CD4-positive, alpha-beta T cell (primary cell): Measurements from ENCODE around the gene DHRS13. TPM values are rescaled to one million over a fixed set of nuclear protein-coding genes. Genes with fewer than 3 reads are reported as not detected.

Experiments used
- ATAC-seq: fragments of 200-7000 bp; cut with Tn5 transposase; one replicate; pipeline ENCODE4 v1.10.0; 2022; ENCODE audit warnings: mild to moderate bottlenecking; ENCODE audit not compliant: poor library complexity
- CTCF ChIA-PET: fragments of 350-600 bp; sonication (Branson Sonifier 250); formaldehyde crosslinking; loops from one replicate; lab custom pipeline; 2021; ENCODE audit warnings: antibody characterized with exemption, inconsistent platforms; lab: Charles Lee
- POLR2A ChIA-PET: fragments of 350-600 bp; sonication (Branson Sonifier 250); formaldehyde crosslinking; loops from one replicate; lab custom pipeline; 2021; ENCODE audit warnings: antibody characterized with exemption, inconsistent platforms; lab: Charles Lee
- DNase-seq, 14 experiments: peaks; one replicate each; pipeline ENCODE4 v3.0.0-alpha.2; 2013 to 2020; ENCODE audit warnings: mixed read lengths in 2 of 14
- H3K27ac ChIP-seq, 2 donors: one replicate each; pipeline versions ENCODE4 v1.5.1 to v1.7.0; 2013; ENCODE audit warnings: low read length in 2 of 2, low read depth in 1 of 2, mild to moderate bottlenecking in 1 of 2
- H3K27me3 ChIP-seq, 2 experiments: 1 replicate in 1 of 2; 2 replicates in 1 of 2; pipeline versions ENCODE4 v1.6.1 to v1.7.0; 2013; ENCODE audit warnings: low read length in 2 of 2, control low read depth in 1 of 2, mild to moderate bottlenecking in 1 of 2, moderate library complexity in 1 of 2; ENCODE audit not compliant: insufficient read depth in 2 of 2, control insufficient read depth in 1 of 2
- H3K36me3 ChIP-seq: one replicate; pipeline ENCODE4 v1.6.1; 2013; ENCODE audit warnings: low read length, control low read depth; ENCODE audit not compliant: insufficient read depth
- H3K4me1 ChIP-seq: one replicate; pipeline ENCODE4 v1.6.1; 2013; ENCODE audit warnings: low read length, control low read depth; ENCODE audit not compliant: insufficient read depth
- H3K4me3 ChIP-seq: one replicate; pipeline ENCODE4 v1.5.1; 2013; ENCODE audit warnings: mild to moderate bottlenecking, low read length, moderate library complexity
- H3K9me3 ChIP-seq, 2 experiments: 1 replicate in 1 of 2; 2 replicates in 1 of 2; pipeline versions ENCODE4 v1.6.1 to v1.7.0; 2013; ENCODE audit warnings: low read length in 2 of 2, mild to moderate bottlenecking in 2 of 2, control low read depth in 1 of 2, moderate library complexity in 1 of 2; ENCODE audit not compliant: control insufficient read depth in 1 of 2, insufficient read depth in 1 of 2
- H3K27ac Mint-ChIP-seq: one replicate; pipeline ENCODE4 v1.8.0; 2020; ENCODE audit warnings: mixed read lengths
- H3K27me3 Mint-ChIP-seq: one replicate; pipeline ENCODE4 v1.8.0; 2021; ENCODE audit warnings: mixed read lengths
- H3K36me3 Mint-ChIP-seq: one replicate; pipeline ENCODE4 v1.8.0; 2021; ENCODE audit warnings: low read depth, mixed read lengths
- H3K4me1 Mint-ChIP-seq: one replicate; pipeline ENCODE4 v1.8.0; 2021; ENCODE audit warnings: low read depth, mixed read lengths
- H3K4me3 Mint-ChIP-seq: one replicate; pipeline ENCODE4 v1.8.0; 2020; ENCODE audit warnings: mild to moderate bottlenecking, mixed read lengths
- H3K9me3 Mint-ChIP-seq: one replicate; pipeline ENCODE4 v1.8.0; 2020; ENCODE audit warnings: mixed read lengths
- CTCF ChIP-seq: fragments of 200-600 bp; IDR thresholded peaks from one replicate; pipeline ENCODE4 v1.8.0; 2022; ENCODE audit warnings: antibody characterized with exemption, mild to moderate bottlenecking
- intact Hi-C, 2 experiments: fragments of 100-400 bp; cut with DNase I in 1 of 2; cut with micrococcal nuclease in 1 of 2; formaldehyde crosslinking; loops; one replicate each; pipeline versions ENCODE4 v1.15.1 to v1.9.0; 2023 to 2025; cut with DNase I, micrococcal nuclease
- total RNA-seq, 174 experiments: library from RNA in 2 of 174; stranded (reverse) in 2 of 174; gene quantifications; one replicate each; pipeline ENCODE4 v1.2.3 and lab custom pipeline; 2021 to 2026

Gene DHRS13
- total RNA-seq, 2 experiments from 2014 or later = 33.5 to 34.3 TPM

DNA sequence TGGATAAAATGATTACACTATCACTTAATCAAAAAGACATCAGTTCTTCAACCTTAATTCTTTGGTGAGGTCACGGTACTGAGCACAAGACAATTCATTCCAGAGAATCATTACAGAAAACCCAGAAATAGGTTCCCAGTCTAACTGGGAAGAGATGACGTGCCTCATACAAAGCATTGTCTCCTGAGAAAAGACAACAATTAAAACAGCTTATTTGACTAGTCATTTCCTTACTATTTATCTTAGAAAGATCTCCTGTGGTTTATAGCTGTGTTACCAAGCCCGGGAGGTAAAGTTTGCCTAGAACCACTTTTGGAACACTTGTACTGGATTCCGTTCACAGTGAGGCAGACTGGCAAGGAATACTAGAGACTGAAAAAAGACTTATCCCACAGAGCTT lies 43.4 kb upstream of the DHRS13 start:
- peaks cover 54% of the 10 kb centered on the region for H3K4me1 ChIP-seq
- H3K4me3 Mint-ChIP-seq = peak overlapping the region; percentile 96
- TF ChIP-seq CTCF = no peak

DNA sequence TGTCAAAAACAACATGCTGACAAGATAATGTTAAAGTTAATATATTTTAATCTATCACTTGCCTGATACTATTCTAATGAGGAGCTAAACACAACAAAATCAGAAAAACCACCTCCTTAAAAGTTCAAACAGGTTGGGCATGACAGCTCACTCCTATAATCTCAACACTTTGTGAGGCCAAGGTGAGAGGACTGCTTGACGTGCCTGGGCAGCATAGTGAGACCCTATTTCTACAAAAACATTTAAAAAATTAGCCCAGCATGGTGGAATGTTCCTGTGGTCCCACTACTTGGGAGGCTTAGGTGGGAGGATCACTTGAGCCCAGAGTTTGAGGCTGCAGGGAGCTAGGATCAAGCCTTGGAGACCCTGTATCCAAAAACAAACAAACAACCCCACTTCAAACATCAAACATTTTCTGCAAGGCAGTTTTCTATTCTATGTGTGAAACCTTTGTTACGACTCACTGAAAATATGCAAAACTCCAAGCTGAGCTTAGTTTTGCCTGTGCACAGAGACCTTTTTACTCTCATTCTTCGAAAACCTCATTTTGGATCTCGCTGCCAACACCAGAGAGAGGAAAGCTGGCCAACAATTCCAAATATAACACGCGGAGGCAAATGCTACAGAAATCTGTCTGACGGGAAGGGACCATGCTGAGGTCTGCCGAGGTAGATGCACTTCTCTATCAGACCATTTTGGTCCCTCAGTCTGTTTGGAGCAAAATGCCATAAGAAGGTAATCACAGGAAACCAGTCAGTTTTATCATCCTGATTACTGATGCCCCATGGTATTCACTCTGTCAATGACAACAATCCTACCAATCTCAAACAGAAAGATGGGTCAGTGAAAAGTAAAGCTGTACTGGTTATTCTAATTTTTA lies 42.2 kb upstream of the DHRS13 start:
- H3K4me3 Mint-ChIP-seq = peak overlapping the region; percentile 35
- H3K4me1 ChIP-seq = peaks cover 62% of the 10 kb centered on the region
- intact Hi-C loops = loop anchor here in 1 of 2 experiments (5.0 kb wide), 1 partner anchor 103 kb away; the partner anchor contains the start of gene FAM222B
- peaks cover 77% of the 10 kb centered on the region for H3K4me1 Mint-ChIP-seq
- CTCF ChIA-PET = interaction anchor here (1.9 to 2.2 kb wide), 2 partner anchors 42 kb away, joined by 4 to 7 read pairs; partner anchors contain the start of gene DHRS13
- DNase-seq (no peak), ATAC-seq (no peak)
- H3K27ac Mint-ChIP-seq = peak overlapping the region; percentile 85
- no peaks in the 10 kb centered on the region for H3K9me3 Mint-ChIP-seq
- H3K4me3 ChIP-seq = no peak overlapping the region
- H3K27me3 ChIP-seq = no peaks in the 10 kb centered on the region
- no peaks in the 10 kb centered on the region for H3K9me3 ChIP-seq
- no peaks in the 10 kb centered on the region for H3K27me3 Mint-ChIP-seq
- peaks cover 80% of the 10 kb centered on the region for H3K36me3 Mint-ChIP-seq
- H3K27ac ChIP-seq = no peak overlapping the region
- peaks cover 22% of the 10 kb centered on the region for H3K36me3 ChIP-seq
- no peak for TF ChIP-seq CTCF
- POLR2A ChIA-PET = interaction anchor here (10.3 kb wide), 1 partner anchor 18 kb away, joined by 150 read pairs; no protein-coding TSS in a partner anchor

More for the DNA sequence above, 43.4 kb upstream of the DHRS13 start:
- H3K27ac Mint-ChIP-seq = peak overlapping the region; percentile 85
- H3K9me3 Mint-ChIP-seq = no peaks in the 10 kb centered on the region
- peaks cover 75% of the 10 kb centered on the region for H3K36me3 Mint-ChIP-seq
- intact Hi-C loops = loop anchor here in 1 of 2 experiments (5.0 kb wide), 1 partner anchor 104 kb away; the partner anchor contains the start of gene FAM222B
- H3K27me3 Mint-ChIP-seq = no peaks in the 10 kb centered on the region
- Histone ChIP-seq H3K27ac (peak overlapping the region in 1 of 2 donors; percentile 20), H3K36me3 (peaks cover 22% of the 10 kb centered on the region), H3K9me3 (no peaks in the 10 kb centered on the region), H3K4me3 (no peak overlapping the region), H3K27me3 (no peaks in the 10 kb centered on the region)
- ATAC-seq (no peak), DNase-seq (peak in 2 of 14 experiments; percentile 28 to 30)
- ChIA-PET POLR2A (interaction anchor here (1.1 to 10.3 kb wide), 2 partner anchors 9 to 19 kb away, joined by 5 to 150 read pairs; no protein-coding TSS in a partner anchor), CTCF (interaction anchor here (0.6 to 1.9 kb wide), 4 partner anchors 17 to 219 kb away, joined by 3 to 4 read pairs (median 4); partner anchors contain the start of gene DHRS13)
- H3K4me1 Mint-ChIP-seq = peaks cover 66% of the 10 kb centered on the region

DNA sequence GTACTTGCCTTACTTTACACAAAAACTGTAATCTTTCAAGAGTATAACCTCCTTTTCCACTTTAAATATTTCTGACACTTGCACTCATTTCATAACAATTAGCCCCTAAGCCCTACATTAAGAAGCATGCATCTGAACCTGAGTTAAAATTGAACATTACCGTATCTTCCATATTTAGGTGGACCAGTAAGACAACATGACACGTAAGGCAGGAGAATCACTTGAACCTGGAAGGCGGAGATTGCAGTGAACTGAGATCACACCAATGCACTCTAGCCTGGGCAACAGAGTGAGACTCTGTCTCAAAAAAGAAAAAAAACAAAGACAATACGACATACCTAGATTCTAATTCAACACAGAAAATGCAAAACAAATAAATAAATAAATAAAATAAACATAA lies 41.5 kb upstream of the DHRS13 start:
- no peak overlapping the region for H3K27ac ChIP-seq
- no peak for ATAC-seq
- peaks cover 81% of the 10 kb centered on the region for H3K36me3 Mint-ChIP-seq
- H3K4me3 Mint-ChIP-seq = peak overlapping the region; percentile 23
- no peak for DNase-seq
- H3K27me3 Mint-ChIP-seq = no peaks in the 10 kb centered on the region
- H3K27ac Mint-ChIP-seq = peak overlapping the region; percentile 85
- intact Hi-C loops = no loop called here
- ChIA-PET POLR2A (interaction anchor here (2.7 to 10.3 kb wide), 2 partner anchors 8 to 17 kb away, joined by 10 to 150 read pairs; partner anchors contain the start of gene PHF12), CTCF (interaction anchor here (1.0 to 2.2 kb wide), 4 partner anchors 9 to 218 kb away, joined by 3 to 7 read pairs (median 4); partner anchors contain the start of gene DHRS13)
- H3K4me3 ChIP-seq = no peak overlapping the region
- no peaks in the 10 kb centered on the region for H3K9me3 Mint-ChIP-seq
- H3K4me1 ChIP-seq = peaks cover 68% of the 10 kb centered on the region
- TF ChIP-seq CTCF = no peak
- H3K9me3 ChIP-seq = no peaks in the 10 kb centered on the region
- peaks cover 85% of the 10 kb centered on the region for H3K4me1 Mint-ChIP-seq
- H3K27me3 ChIP-seq = no peaks in the 10 kb centered on the region
- H3K36me3 ChIP-seq = peaks cover 22% of the 10 kb centered on the region
